Tibial nerve (tissue), 3 donors: ENCODE results near the gene CCDC40.

Experiments
- POLR2A ChIP-seq, 2 donors: fragments of 450-650 bp; IDR thresholded peaks; one replicate each; pipeline ENCODE4 v1.6.1; 2017; ENCODE audit warnings: antibody characterized with exemption in 2 of 2, mild to moderate bottlenecking in 2 of 2, moderate library complexity in 2 of 2
- TF ChIP-seq, protein P1 (sequence below), 5 experiments: fragments of 200-600 bp in 3 of 5; fragments of 450-650 bp in 2 of 5; sonication (generic) in 3 of 5; IDR thresholded peaks; one replicate each; pipeline ENCODE4 v1.5.1; 2016 to 2019; ENCODE audit warnings: antibody characterized with exemption in 5 of 5, mild to moderate bottlenecking in 3 of 5, moderate library complexity in 2 of 5

DNA sequence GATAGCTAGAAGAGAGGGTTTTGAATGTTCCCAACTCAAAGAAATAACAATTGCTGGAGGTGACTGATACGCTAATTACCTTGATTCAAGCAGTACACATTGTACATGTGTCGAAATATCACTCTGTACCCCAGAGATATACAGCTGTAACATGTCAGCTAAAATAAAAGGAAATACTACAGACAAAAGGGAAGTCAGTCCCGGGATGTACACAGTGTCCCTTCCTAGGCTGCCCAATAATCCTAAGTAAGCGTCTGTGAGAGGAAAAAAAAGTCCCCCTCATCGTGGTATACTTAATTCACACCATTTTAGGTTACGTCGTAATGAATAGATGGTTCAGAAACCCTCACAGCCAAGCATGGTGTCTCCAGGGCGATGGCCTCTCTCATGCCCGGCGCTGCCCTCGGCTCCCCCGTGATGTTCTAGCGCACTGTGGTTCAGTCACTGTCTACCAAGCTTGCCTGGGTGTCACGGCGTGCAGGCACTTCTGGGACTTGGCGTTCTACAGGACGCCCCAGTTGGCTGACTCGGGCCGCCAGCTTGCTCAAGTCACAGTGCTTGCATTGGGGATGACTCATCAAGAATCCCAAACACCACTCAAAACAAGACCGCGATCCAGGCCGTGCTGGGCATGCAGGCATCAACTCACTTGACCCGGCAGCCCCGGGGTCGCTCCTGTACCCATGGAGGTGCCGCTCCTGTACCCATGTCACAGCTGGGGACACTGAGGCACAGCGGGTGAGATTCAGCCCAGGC lies 27.6 kb downstream of the CCDC40 start:
- TF ChIP-seq, protein P1, sequence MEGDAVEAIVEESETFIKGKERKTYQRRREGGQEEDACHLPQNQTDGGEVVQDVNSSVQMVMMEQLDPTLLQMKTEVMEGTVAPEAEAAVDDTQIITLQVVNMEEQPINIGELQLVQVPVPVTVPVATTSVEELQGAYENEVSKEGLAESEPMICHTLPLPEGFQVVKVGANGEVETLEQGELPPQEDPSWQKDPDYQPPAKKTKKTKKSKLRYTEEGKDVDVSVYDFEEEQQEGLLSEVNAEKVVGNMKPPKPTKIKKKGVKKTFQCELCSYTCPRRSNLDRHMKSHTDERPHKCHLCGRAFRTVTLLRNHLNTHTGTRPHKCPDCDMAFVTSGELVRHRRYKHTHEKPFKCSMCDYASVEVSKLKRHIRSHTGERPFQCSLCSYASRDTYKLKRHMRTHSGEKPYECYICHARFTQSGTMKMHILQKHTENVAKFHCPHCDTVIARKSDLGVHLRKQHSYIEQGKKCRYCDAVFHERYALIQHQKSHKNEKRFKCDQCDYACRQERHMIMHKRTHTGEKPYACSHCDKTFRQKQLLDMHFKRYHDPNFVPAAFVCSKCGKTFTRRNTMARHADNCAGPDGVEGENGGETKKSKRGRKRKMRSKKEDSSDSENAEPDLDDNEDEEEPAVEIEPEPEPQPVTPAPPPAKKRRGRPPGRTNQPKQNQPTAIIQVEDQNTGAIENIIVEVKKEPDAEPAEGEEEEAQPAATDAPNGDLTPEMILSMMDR (IDR thresholded peaks at IDR 0.05) = no peak
- no peak for TF ChIP-seq POLR2A (IDR thresholded peaks at IDR 0.05)
